RWPE2 (cell line): ENCODE results near the gene PCDH15.

Source experiments
- ATAC-seq: fragments of 200-7000 bp; cut with Tn5 transposase; 3 replicates; pipeline ENCODE4 v1.9.1; 2021; ENCODE audit warnings: low read depth
- DNase-seq: peaks from one replicate; pipeline ENCODE4 v3.0.0-alpha.2; 2020; ENCODE audit warnings: low spot score
- H3K27ac ChIP-seq: fragments of 450-650 bp; 2 replicates; pipeline ENCODE4 v1.5.1; 2017; ENCODE audit warnings: mild to moderate bottlenecking; ENCODE audit not compliant: poor library complexity, severe bottlenecking
- H3K27me3 ChIP-seq: fragments of 250-450 bp; sonication (Bioruptor Pico); 2 replicates; pipeline ENCODE4 v1.5.1; 2021; ENCODE audit warnings: mild to moderate bottlenecking, moderate library complexity; ENCODE audit not compliant: insufficient read depth, poor library complexity, severe bottlenecking
- H3K36me3 ChIP-seq: fragments of 250-450 bp; sonication (Bioruptor Pico); 2 replicates; pipeline ENCODE4 v1.5.1; 2020; ENCODE audit warnings: low read depth, mild to moderate bottlenecking, moderate library complexity
- H3K4me1 ChIP-seq: fragments of 250-450 bp; sonication (Bioruptor Pico); 2 replicates; pipeline ENCODE4 v1.5.1; 2021; ENCODE audit warnings: mild to moderate bottlenecking, moderate library complexity; ENCODE audit not compliant: insufficient read depth, poor library complexity, severe bottlenecking
- H3K4me3 ChIP-seq: fragments of 250-450 bp; sonication (Bioruptor Pico); 2 replicates; pipeline ENCODE4 v1.5.1; 2021; ENCODE audit warnings: mild to moderate bottlenecking, moderate library complexity; ENCODE audit not compliant: severe bottlenecking
- H3K9me3 ChIP-seq: fragments of 250-450 bp; sonication (Bioruptor Pico); 2 replicates; pipeline ENCODE4 v1.5.1; 2021; ENCODE audit warnings: mild to moderate bottlenecking, moderate library complexity; ENCODE audit not compliant: severe bottlenecking
- CTCF ChIP-seq: fragments of 450-650 bp; IDR thresholded peaks from one replicate; pipeline ENCODE4 v1.5.1; 2017; ENCODE audit warnings: mild to moderate bottlenecking, moderate library complexity; ENCODE audit not compliant: poor library complexity, severe bottlenecking

PCDH15 gene

GRCh38 chr10:54800741-54801421 is at the start of gene PCDH15:
Gene PCDH15, minus strand, starts transcription at chr10:54801231. Its CDS starts 136,969 bp downstream, at chr10:54664262.
- TF ChIP-seq CTCF, result peak; percentile 56
- no peaks in the 10 kb centered on the region for H3K27me3 ChIP-seq
- H3K4me3 ChIP-seq, result no peak within 1 kb of the TSS
- DNase-seq (no peak), ATAC-seq (peak; percentile 71)
- no peaks in the 10 kb centered on the region for H3K9me3 ChIP-seq
- no peaks in the 10 kb centered on the region for H3K36me3 ChIP-seq
- H3K4me1 ChIP-seq, result peaks cover 13% of the 10 kb centered on the region
- H3K27ac ChIP-seq, result no peak within 1 kb of the TSS

- Histone ChIP-seq H3K27ac (no peak overlapping the region), H3K27me3 (no peaks in the 10 kb centered on the region), H3K9me3 (no peaks in the 10 kb centered on the region), H3K4me1 (no peaks in the 10 kb centered on the region), H3K36me3 (no peaks in the 10 kb centered on the region; the same call in 1 of the 2 replicates), H3K4me3 (no peak overlapping the region)
- DNase-seq, result no peak
- TF ChIP-seq CTCF, result no peak
- no peak for ATAC-seq
Observed at GRCh38 chr10:54843932-54844331, 42.9 kb upstream of the PCDH15 start.

- no peak for TF ChIP-seq CTCF
- Histone ChIP-seq H3K27me3 (no peaks in the 10 kb centered on the region), H3K27ac (no peak overlapping the region), H3K36me3 (no peaks in the 10 kb centered on the region; the same call in 1 of the 2 replicates), H3K4me1 (no peaks in the 10 kb centered on the region), H3K9me3 (no peaks in the 10 kb centered on the region), H3K4me3 (no peak overlapping the region)
- DNase-seq, result no peak
- ATAC-seq, result no peak
Observed at GRCh38 chr10:54843085-54843646, 42.1 kb upstream of the PCDH15 start.

GRCh38 chr10:54837479-54837878 is 36.4 kb upstream of the PCDH15 start:
- Histone ChIP-seq H3K4me1 (no peaks in the 10 kb centered on the region), H3K9me3 (no peaks in the 10 kb centered on the region), H3K27me3 (no peaks in the 10 kb centered on the region), H3K36me3 (no peaks in the 10 kb centered on the region; the same call in 1 of the 2 replicates), H3K4me3 (no peak overlapping the region), H3K27ac (no peak overlapping the region)
- DNase-seq, result no peak
- TF ChIP-seq CTCF, result no peak
- ATAC-seq, result no peak

- Histone ChIP-seq H3K36me3 (no peaks in the 10 kb centered on the region), H3K27me3 (no peaks in the 10 kb centered on the region), H3K27ac (no peak overlapping the region), H3K9me3 (no peaks in the 10 kb centered on the region), H3K4me1 (no peaks in the 10 kb centered on the region), H3K4me3 (no peak overlapping the region)
- TF ChIP-seq CTCF, result no peak
- ATAC-seq (no peak), DNase-seq (no peak)
Observed at GRCh38 chr10:54833029-54833428, 32.0 kb upstream of the PCDH15 start.
